Measurements from ENCODE around the gene SRRM3. TPM values are rescaled to one million over a fixed set of nuclear protein-coding genes. Genes with fewer than 3 reads are reported as not detected.
"Not testable (repeated sequence)": the region's sequence is repeated elsewhere in the genome, so short reads cannot be mapped to it uniquely, and the experiment has no call there.

SRRM3 gene
- total and polyA plus RNA-seq, 12 donors, result 5.6 to 140 (median 33.3) TPM

GRCh38 chr7:76209310-76209709 lies 7.6 kb downstream of the SRRM3 start:
- TF ChIP-seq POLR2A (IDR thresholded peaks at IDR 0.05) (no peak), CTCF (IDR thresholded peaks at IDR 0.05) (no peak)
- Histone ChIP-seq H3K27me3 (no peaks in the 10 kb centered on the region), H3K4me1 (replicated peaks in 1 of 2) (no peaks in the 10 kb centered on the region), H3K36me3 (replicated peaks in 1 of 2) (no peaks in the 10 kb centered on the region), H3K9me3 (replicated peaks in 1 of 3) (no peaks in the 10 kb centered on the region), H3K4me3 (no peak overlapping the region), H3K27ac (no peak overlapping the region)
- WGBS, 4 donors, result 13 to 64% (median 31%) methylated on average over 1 of the region's 1 CpG
- intact Hi-C loops (cut with DNase I), result no loop called here
- DNase-seq, result no peak

GRCh38 chr7:76211216-76211615 lies 9.5 kb downstream of the SRRM3 start:
- H3K9me3 ChIP-seq (replicated peaks in 1 of 3), result no peaks in the 10 kb centered on the region
- H3K27me3 ChIP-seq, result no peaks in the 10 kb centered on the region
- WGBS, 4 donors, result 68 to 78% (median 70%) methylated on average over 10 to 11 of the region's 11 CpGs
- TF ChIP-seq CTCF (IDR thresholded peaks at IDR 0.05) (no peak), POLR2A (IDR thresholded peaks at IDR 0.05) (no peak)
- H3K4me3 ChIP-seq, result no peak overlapping the region
- H3K36me3 ChIP-seq (replicated peaks in 1 of 2), result no peaks in the 10 kb centered on the region
- H3K27ac ChIP-seq, result no peak overlapping the region
- DNase-seq, result no peak
- no peaks in the 10 kb centered on the region for H3K4me1 ChIP-seq (replicated peaks in 1 of 2)
- intact Hi-C loops (cut with DNase I), result no loop called here

GRCh38 chr7:76215349-76215748 lies 13.7 kb downstream of the SRRM3 start:
- H3K27me3 ChIP-seq; intact Hi-C loops (cut with DNase I); DNase-seq; H3K9me3 ChIP-seq (replicated peaks in 1 of 3); H3K27ac ChIP-seq; H3K4me3 ChIP-seq; H3K36me3 ChIP-seq (replicated peaks in 1 of 2); H3K4me1 ChIP-seq (replicated peaks in 1 of 2): not testable (repeated sequence)
- WGBS, 4 donors, result 77 to 93% (median 81%) methylated on average over 4 of the region's 4 CpGs

- H3K4me3 ChIP-seq, result no peak overlapping the region
- intact Hi-C loops (cut with DNase I), result no loop called here
- H3K9me3 ChIP-seq (replicated peaks in 1 of 3), result no peaks in the 10 kb centered on the region
- TF ChIP-seq CTCF (IDR thresholded peaks at IDR 0.05) (no peak), POLR2A (IDR thresholded peaks at IDR 0.05) (no peak)
- WGBS, 4 donors, result 39 to 54% (median 40%) methylated on average over 6 to 9 of the region's 9 CpGs
- DNase-seq, result no peak
- H3K4me1 ChIP-seq (replicated peaks in 1 of 2), result peaks cover 0 to 6% of the 10 kb centered on the region in 2 donors
- no peaks in the 10 kb centered on the region for H3K27me3 ChIP-seq
- no peak overlapping the region for H3K27ac ChIP-seq
- H3K36me3 ChIP-seq (replicated peaks in 1 of 2), result no peaks in the 10 kb centered on the region
Measured at GRCh38 chr7:76216381-76217082, 14.8 kb downstream of the SRRM3 start.

GRCh38 chr7:76217942-76218566 lies 16.4 kb downstream of the SRRM3 start:
- intact Hi-C loops (cut with DNase I), result no loop called here
- Histone ChIP-seq H3K27me3 (no peaks in the 10 kb centered on the region), H3K9me3 (replicated peaks in 1 of 3) (no peaks in the 10 kb centered on the region), H3K27ac (no peak overlapping the region), H3K36me3 (replicated peaks in 1 of 2) (no peaks in the 10 kb centered on the region), H3K4me3 (no peak overlapping the region), H3K4me1 (replicated peaks in 1 of 2) (peaks cover 0 to 6% of the 10 kb centered on the region in 2 donors)
- DNase-seq, result no peak
- TF ChIP-seq POLR2A (IDR thresholded peaks at IDR 0.05) (no peak), CTCF (IDR thresholded peaks at IDR 0.05) (no peak)
- WGBS, 4 donors, result 22 to 70% (median 44%) methylated on average over 3 to 6 of the region's 6 CpGs
